Effector memory CD4-positive, alpha-beta T cell (primary cell): ENCODE data around the gene SULT4A1.

Source experiments
- DNase-seq, 3 donors: peaks; one replicate each; pipeline ENCODE4 v3.0.0-alpha.2; 2020
- H3K27ac ChIP-seq: 2 replicates; pipeline ENCODE4 v1.7.0; 2013; ENCODE audit warnings: mild to moderate bottlenecking, low read length, moderate library complexity; ENCODE audit not compliant: insufficient read depth, poor library complexity, severe bottlenecking
- H3K27me3 ChIP-seq: replicated peaks from 2 replicates; pipeline ENCODE4 v1.7.0; 2013; ENCODE audit warnings: mild to moderate bottlenecking, low read length; ENCODE audit not compliant: insufficient read depth, control insufficient read depth, poor library complexity, severe bottlenecking
- H3K36me3 ChIP-seq: 2 replicates; pipeline ENCODE4 v1.7.0; 2013; ENCODE audit warnings: mild to moderate bottlenecking, low read length, moderate library complexity; ENCODE audit not compliant: control insufficient read depth, insufficient read depth
- H3K4me1 ChIP-seq: 2 replicates; pipeline ENCODE4 v1.7.0; 2013; ENCODE audit warnings: low read length, mild to moderate bottlenecking; ENCODE audit not compliant: control insufficient read depth, insufficient read depth, poor library complexity, severe bottlenecking
- H3K4me3 ChIP-seq: 2 replicates; pipeline ENCODE4 v1.7.0; 2013; ENCODE audit warnings: low read length, low read depth, mild to moderate bottlenecking; ENCODE audit not compliant: insufficient read depth, poor library complexity, severe bottlenecking
- H3K9me3 ChIP-seq: 2 replicates; pipeline ENCODE4 v1.7.0; 2013; ENCODE audit warnings: mild to moderate bottlenecking, low read length, moderate library complexity; ENCODE audit not compliant: control insufficient read depth

Gene SULT4A1

DNA sequence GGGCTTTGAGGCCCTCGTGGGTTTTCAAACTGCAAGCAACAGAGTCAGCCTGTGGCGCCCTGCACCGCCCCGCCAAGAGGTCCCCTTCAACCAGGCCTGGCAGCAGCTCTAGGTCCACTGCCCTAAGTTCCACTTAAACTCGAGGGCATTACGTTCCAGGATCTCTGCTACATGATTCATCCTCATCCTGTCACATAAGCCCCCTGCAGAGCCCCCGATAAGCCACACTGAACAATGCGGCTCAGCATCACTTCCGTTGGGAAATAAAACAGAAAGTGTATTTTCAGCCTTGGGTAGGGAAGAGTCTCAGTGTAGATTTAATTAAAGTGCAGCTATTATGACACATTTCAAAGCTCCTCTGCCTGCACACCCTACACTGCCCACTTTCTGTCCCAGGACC lies 24.6 kb downstream of the SULT4A1 start:
- no peaks in the 10 kb centered on the region for H3K27me3 ChIP-seq

DNA sequence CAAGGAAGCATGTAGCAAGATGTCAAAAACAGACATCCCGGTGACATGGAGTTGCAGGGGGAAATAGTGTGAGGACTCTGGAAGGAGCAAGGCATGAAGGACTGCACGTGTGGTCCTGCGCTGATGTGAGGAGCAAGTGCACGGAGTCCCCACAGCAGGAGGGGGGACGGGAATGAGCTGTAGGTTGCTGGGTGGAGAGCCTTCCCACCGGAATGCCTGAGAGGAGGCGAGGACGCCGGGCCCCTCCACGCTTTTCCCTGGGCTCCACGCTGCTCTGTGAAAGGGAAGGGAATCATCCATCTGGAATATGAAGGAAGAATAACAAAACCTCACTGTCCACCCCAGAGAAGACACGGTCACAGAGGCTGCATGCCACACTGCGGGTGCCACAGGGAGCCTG lies 26.6 kb downstream of the SULT4A1 start:
- no peaks in the 10 kb centered on the region for H3K4me1 ChIP-seq
- no peaks in the 10 kb centered on the region for H3K36me3 ChIP-seq
- no peaks in the 10 kb centered on the region for H3K9me3 ChIP-seq
- H3K27ac ChIP-seq = no peak overlapping the region
- DNase-seq = no peak
- no peaks in the 10 kb centered on the region for H3K27me3 ChIP-seq
- no peak overlapping the region for H3K4me3 ChIP-seq

More for the DNA sequence above, 24.6 kb downstream of the SULT4A1 start:
- Histone ChIP-seq H3K9me3 (no peaks in the 10 kb centered on the region), H3K36me3 (no peaks in the 10 kb centered on the region), H3K4me1 (no peaks in the 10 kb centered on the region), H3K27ac (no peak overlapping the region), H3K4me3 (no peak overlapping the region)
- DNase-seq = no peak

DNA sequence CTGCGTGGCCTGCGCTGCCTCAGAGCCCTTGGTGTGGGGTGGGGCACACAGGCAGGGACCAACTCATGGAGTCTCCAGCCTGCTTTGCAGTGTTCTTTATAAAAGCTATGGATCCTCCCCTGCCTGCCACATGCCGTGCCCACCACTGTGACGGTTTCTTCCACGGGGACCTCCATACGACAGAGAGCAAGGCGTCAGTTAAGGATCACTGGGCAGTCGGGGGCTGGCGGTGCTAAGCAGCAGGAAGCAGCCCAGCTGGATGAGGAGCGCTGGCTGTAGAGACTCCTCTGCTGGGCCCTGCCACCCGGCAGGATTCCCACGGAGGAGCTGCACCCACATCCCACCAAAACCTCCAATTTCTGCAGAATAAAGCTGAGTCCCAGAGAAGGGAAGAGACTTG lies 27.1 kb downstream of the SULT4A1 start:
- no peaks in the 10 kb centered on the region for H3K27me3 ChIP-seq
- DNase-seq = no peak

DNA sequence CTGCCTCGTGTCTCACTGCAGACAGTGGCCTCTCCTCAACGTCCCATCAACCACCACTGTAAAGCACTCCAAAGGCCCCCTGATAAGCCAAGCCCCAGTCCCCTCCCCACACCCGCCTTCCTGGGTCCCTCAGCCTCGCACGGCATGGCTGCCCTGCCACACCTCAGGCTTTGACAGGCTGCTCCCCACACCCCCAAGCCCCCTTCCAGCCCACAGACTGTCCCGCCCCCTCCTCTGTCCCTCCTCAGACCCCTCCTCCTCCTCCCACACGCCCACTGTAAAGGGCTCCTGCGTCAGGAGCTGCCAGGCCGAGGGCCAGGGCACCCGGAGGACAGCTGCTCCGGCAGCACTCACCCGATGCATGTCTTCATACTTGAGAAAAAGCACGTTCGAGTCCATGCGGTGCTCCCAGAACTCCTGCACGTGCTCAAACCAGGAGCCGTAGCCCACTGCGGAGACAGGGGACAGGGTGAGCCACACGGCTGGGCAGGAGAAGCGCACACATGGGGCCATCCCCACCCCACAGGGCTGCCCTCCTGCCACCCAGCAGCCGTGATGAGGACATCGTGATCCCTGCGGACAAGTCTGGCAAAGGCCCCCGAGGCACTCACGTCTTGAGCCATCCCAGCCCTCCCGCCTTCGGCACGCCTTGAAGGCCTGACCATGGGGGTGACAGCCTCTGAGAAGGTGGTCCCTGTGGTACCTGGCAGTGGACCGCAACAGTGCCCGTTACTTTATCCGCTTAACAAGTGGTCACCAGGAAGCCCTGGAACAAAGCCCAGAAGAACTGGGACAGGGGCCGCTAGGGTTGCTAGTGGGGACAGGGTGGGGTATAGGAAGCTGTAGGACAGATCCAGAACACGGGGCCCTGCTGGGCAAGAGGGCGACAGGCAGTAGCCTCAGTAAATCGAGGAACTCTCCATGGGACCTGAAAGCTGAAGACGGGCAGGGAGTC lies 28.8 kb downstream of the SULT4A1 start:
- Histone ChIP-seq H3K4me1 (no peaks in the 10 kb centered on the region), H3K27ac (no peak overlapping the region), H3K4me3 (no peak overlapping the region), H3K27me3 (no peaks in the 10 kb centered on the region), H3K36me3 (no peaks in the 10 kb centered on the region), H3K9me3 (no peaks in the 10 kb centered on the region)
- no peak for DNase-seq

More for the DNA sequence above, 27.1 kb downstream of the SULT4A1 start:
- H3K4me3 ChIP-seq = no peak overlapping the region
- no peaks in the 10 kb centered on the region for H3K4me1 ChIP-seq
- no peak overlapping the region for H3K27ac ChIP-seq
- H3K36me3 ChIP-seq = no peaks in the 10 kb centered on the region
- H3K9me3 ChIP-seq = no peaks in the 10 kb centered on the region

DNA sequence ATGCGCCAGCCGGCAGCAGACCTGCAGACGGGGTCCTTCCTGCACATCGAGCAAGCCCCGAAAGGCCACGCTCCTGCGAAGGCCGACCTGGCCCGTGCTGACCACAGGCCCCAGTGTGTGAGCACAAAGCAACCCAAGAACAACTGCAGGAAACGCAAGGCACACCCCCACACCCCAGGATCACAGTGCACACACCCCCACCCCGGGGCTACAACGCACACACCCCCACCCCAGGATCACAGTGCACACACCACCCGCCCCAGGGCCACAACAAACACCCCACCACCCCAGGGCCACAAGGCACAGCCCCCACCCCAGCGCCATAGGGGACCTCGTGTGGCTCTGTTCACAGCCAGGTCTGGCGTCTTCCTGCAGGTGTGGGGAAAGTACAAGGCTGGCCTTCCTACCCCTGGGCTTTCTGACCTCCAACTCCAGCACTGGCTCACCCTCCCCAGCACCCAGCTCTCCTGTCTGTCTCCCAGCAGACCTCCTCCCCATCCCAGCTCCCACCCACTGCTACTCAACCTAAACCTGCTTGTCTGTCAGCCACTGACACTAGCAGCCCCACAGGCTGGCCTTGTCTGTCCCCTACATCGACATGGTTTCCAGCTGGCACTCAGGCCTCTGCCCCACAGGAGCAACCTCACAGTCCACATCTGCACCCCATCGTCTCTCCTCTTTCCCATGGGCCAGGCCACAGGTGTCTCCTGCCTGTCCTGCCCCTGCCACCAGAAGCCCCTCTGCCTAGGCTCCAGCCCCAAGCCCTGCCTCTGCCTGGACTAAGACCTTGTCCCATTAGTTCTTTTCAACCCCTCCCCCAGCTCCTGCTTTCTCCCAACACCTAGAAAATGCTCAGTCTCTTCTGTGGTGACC lies 29.7 kb downstream of the SULT4A1 start:
- H3K9me3 ChIP-seq = no peaks in the 10 kb centered on the region
- no peaks in the 10 kb centered on the region for H3K27me3 ChIP-seq
- no peaks in the 10 kb centered on the region for H3K36me3 ChIP-seq
- DNase-seq = no peak
- H3K4me3 ChIP-seq = no peak overlapping the region
- H3K4me1 ChIP-seq = no peaks in the 10 kb centered on the region
- H3K27ac ChIP-seq = no peak overlapping the region

DNA sequence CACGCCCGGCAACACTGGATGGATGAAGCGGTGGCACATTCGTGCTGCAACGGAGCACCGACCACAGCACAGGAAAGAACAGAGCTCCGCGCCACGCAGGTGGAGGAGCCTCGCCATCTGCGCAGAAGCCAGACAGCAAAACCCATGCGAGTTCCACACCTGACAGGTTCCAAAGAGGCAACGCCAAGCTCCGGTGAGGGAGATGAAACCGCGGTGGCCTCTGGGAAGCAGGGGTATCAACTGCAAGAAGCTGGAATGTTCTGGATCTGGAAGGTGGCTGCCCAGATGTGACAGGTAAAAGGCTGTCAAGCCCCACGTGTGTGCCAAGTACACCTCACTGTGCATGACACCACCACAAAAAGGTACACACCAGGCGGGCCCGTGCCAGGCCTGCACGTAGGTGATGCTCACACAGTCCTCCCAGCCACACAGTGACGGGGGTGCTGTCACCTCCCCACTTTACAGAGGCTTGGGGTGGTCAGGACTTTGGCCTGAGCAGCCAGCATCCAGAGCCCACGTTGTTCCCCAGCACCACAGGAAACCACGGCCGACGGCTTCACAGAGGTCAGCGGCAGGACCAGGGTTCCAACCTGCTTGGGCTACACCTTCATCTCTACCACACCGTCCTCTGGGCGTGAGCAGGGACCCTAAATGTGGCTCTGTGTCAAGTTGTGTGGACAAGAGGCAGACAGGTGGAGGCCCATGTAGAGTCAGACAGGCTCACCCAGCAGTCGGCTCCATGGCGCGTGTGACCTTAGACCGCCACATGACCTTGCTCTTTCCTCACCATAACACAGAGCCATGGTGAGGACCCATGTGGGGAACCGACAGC lies 30.5 kb downstream of the SULT4A1 start:
- Histone ChIP-seq H3K4me3 (no peak overlapping the region), H3K27me3 (no peaks in the 10 kb centered on the region), H3K27ac (no peak overlapping the region), H3K36me3 (no peaks in the 10 kb centered on the region), H3K9me3 (no peaks in the 10 kb centered on the region), H3K4me1 (no peaks in the 10 kb centered on the region)
- no peak for DNase-seq

DNA sequence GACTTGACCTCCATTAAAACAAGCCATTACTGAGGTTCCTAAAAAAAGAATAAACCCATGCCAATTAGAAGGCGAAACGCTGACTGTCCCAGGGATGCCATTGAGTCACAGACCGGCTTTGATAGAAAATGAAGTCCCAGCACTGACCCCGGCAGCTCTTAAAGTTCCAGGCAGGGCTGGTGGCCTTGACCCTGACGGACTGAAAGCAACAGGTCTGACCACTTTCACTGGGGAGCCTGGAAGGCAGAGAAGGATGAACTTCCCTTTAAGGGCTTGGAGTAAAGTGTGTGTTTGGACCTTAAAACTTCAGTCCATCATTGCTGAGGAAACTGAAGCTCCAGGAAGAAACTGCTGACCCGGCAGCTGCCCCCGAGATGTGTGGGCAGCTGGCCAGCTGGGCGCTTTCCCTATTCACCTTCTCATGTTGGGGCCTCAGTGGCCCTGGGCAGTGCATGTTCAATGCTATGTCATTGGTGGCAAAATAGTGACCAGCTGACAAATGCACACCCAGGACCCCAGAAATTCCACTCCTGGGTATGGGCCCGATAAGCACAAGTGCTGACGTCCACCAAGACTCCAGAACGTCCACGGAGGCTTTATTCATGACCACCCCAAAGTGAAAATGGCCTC lies 31.3 kb downstream of the SULT4A1 start:
- DNase-seq = no peak
- H3K9me3 ChIP-seq = no peaks in the 10 kb centered on the region
- no peaks in the 10 kb centered on the region for H3K36me3 ChIP-seq
- H3K27ac ChIP-seq = no peak overlapping the region
- H3K4me3 ChIP-seq = no peak overlapping the region
- H3K27me3 ChIP-seq = no peaks in the 10 kb centered on the region
- H3K4me1 ChIP-seq = no peaks in the 10 kb centered on the region

DNA sequence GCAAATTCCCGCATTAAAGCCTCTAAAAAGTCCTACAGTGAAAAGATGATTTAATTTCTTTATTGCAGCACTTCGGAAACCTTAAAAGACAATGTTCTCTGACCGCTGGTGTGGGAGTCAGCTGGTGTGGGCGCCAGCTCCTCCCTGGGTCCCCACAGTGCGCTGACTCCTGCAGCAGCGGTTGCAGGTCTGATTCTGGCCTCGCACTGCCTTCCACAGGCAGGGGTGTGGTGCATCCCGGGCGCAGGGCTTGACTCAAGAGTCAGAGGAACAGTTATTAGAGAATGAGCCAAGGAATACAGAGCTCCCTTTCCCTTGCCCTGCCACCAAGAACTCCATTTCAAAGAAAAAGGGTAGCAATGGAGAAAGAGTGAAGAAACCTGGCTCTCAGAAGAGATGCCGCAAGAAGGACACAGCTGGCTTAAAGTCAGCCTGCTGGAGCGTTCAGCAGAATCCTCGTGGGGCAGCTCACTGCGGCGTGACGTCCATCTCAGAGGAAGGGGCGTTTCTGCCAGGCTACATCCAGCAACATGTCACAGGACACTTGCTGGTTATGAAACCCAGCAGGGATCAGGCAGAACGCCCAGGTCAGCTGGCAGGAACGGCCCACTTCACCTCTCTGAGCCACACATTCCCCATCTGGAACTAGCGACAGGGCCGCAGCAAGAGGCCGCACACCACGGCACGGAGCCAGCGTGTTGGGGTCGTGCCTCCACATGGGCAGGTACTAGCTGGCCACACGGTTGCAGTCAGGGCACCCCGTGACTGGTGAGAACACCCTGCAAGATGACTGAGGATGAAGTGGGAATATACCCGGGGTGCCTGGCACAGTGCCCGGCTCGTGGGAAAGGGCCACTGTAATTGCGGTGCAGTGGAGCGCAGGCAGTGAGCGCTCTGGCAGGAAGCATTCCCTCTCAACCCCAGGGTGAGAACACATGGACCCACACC lies 32.1 kb downstream of the SULT4A1 start:
- Histone ChIP-seq H3K4me3 (no peak overlapping the region), H3K36me3 (no peaks in the 10 kb centered on the region), H3K27ac (no peak overlapping the region), H3K9me3 (no peaks in the 10 kb centered on the region), H3K4me1 (no peaks in the 10 kb centered on the region), H3K27me3 (no peaks in the 10 kb centered on the region)
- DNase-seq = no peak
